GM18867 (cell line): Measurements from ENCODE around the gene DEF6.

Experiments
- ATAC-seq: cut with Tn5 transposase; IDR thresholded peaks from one replicate; pipeline ENCODE4 v1.9.1; 2021; ENCODE audit warnings: mild to moderate bottlenecking, moderate library complexity; ENCODE audit not compliant: unreplicated experiment

DEF6 gene, protein sequence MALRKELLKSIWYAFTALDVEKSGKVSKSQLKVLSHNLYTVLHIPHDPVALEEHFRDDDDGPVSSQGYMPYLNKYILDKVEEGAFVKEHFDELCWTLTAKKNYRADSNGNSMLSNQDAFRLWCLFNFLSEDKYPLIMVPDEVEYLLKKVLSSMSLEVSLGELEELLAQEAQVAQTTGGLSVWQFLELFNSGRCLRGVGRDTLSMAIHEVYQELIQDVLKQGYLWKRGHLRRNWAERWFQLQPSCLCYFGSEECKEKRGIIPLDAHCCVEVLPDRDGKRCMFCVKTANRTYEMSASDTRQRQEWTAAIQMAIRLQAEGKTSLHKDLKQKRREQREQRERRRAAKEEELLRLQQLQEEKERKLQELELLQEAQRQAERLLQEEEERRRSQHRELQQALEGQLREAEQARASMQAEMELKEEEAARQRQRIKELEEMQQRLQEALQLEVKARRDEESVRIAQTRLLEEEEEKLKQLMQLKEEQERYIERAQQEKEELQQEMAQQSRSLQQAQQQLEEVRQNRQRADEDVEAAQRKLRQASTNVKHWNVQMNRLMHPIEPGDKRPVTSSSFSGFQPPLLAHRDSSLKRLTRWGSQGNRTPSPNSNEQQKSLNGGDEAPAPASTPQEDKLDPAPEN

DNA sequence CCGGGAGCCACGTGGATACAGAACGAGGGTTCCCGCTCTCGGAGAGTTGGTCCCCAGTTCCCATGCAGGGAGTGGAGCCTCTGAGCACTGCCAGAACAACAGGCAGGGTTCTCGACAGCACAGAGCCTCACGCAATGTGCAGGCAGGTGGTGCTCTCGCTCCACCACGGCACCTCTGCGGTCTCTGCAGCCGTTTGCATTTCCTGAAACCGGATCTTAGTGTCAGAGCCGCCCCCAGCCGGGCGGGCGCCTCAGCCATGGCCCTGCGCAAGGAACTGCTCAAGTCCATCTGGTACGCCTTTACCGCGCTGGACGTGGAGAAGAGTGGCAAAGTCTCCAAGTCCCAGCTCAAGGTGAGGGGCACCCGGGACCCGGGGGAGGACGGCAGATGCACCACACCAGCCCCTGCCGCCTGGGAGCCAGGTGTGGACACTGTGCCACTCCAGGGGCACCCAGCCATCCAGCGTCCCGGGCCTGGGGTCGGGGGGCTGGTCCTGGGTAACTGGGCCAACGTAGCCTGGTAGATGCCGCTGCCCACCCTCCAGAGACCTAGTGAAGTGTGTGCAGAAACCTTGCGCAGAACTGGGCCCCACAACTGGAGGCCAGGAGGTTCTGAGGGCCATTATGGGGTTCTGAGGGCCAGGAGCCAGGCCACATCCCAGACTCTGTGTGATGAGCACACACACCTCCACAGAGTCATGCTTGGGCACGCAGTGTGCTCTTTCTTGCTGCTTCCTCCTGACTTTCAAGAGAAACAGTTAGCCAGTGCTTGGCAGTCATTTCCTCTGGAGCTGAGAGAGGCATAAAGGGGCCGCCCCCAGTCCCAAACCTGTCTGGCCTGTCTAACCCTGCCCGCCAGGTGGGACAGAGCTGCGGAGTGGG is at the start of gene DEF6:
TSS of gene DEF6 (plus strand) at position 218 of the 881 bp plus-strand sequence. CDS start at position 257, 39 bp downstream.
- peak; percentile 77 for ATAC-seq

DNA sequence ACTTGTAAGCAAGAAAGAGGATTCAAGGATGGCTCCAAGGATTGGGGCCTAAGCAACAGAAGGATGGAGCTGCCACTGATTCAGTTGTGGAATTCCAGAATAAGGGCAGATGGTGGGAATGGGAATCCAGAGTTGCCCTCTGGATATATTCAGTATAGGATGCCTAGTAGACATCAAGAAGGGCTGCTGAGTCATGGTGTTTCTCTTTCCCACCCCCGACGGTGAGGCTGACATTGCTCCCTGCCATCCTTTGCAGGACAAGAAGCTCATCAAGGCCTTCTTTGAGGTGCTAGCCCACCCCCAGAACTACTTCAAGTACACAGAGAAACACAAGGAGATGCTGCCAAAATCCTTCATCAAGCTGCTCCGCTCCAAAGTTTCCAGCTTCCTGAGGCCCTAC is 49.3 kb upstream of the DEF6 start:
- no peak for ATAC-seq

DNA sequence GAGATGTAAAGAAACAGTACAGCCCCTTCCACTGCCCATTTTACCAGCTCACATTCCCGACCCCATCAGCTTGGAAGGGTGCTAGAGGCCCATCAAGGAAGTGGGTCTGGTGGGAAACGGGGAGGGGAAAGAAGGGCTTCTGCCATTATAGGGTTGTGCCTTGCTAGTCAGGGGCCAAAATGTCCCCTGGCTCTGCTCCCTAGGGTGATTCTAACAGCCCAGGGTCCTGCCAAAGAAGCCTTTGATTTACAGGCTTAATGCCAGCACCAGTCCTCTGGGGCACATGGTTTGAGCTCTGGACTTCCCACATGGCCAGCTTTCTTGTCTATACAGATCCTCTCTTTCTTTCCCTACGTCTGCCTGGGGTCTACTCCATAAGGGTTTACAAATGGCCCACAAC is 48.7 kb upstream of the DEF6 start:
- ATAC-seq: no peak

DNA sequence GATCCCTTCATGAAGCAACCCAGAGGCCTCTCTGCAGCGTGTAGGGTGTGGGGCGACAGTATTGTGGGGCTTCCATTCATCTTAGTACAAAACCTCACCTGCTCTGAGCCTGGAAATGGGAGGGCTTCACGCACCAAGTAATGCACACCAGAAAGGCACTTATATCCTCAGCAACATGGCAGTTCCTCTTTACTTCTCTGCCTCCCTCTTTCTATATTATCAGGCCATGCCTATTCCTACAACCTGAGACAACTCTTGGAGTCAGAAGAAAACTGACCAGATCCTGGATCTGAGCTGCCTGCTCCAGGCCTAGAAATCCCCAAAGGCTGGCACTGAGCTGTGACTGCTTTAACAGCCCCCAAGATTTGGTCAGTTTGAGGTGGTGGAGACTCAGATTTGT is 45.7 kb upstream of the DEF6 start:
- no peak for ATAC-seq

DNA sequence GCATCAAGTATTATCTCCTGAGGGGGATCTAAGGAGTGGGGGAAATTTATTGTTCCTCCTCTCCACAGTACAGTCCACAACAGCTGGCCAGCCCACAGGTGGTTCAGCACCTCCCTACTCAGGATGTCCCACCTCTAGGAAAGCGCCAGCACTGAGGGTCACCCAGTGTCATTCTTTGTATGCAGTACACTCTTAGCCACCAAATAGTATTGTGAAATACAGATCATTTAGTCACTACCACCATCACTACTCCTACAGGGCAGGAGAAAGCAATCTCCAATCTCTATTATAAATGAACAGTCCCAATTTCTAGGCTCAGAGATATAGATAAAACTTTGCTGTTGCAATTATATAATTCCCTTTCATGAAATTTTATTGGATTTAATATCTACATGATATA is 44.4 kb upstream of the DEF6 start:
- no peak for ATAC-seq

DNA sequence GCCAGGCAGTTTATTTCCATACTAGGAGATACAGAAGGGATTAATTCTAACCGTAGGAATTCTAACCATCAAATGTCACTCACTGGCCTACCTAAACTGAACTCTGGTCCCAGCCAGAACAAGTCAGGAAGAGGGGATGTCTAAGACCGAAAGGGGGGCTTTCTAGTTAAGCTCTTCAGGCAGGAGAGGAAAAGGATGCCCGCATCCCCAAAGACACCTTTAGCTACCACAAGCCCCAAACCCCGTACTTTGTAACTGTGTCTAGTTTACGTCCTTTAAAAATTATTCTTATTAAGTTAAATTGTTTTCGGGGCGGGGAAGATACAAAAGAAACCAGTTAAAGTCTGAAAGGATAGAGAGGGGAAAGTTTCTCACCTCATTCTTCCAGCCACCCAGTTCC is 39.3 kb upstream of the DEF6 start:
- ATAC-seq: no peak

DNA sequence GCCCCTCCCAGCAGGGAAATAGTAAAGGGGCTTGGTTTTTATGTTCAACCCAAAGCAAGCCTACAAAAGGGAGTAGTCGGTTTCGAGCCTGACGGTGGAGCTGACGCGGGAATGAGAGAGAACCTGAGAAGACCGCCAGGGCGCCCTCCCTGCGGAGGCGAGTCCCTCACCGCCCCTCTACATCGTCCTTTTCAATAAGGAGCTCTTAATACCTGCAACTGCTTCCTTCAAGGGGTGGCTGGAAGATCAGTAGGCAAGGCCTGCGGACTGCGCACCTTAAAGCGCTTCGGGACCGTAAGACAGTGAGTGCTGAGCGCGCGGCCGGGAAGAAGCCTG is 38.8 kb upstream of the DEF6 start:
- no peak for ATAC-seq

DNA sequence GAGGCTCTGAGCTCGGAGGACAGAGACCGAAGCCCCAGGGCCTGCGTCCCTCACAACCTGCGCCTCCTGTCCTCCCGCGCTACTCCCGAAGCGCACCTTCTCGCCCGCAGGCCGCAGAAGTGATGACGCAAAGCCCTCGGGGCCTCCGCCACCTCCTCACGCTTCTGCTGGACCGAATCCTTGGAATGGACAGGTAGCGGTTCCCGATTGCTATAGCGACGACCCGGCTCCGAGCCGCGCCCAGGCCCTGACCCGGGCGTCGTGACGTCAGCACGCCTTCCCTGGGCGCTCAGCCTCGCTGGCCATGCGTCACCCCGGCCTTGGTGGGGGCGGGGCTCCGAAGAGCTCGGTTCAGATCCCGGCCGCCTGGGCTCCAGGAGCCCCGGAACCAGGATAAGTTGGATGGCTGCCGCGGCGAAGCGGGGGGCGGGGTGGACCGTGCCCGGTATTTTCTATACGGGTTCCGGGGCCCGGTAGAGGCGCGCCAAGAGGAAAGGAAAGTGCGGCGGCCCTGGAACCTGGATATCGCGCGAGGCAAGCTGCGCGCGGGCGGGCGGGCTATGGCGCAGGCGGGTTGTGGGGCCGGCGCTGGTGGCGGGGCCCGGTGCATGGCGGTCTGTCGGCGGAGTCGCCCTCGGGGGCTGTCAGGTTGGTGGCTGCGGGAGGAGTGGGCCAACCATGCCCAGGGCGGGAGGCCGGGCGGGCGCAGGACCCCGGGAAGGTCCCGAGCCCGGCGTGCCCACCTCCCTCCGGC is 38.2 kb upstream of the DEF6 start, which contains the start of gene ZNF76:
TSS of gene ZNF76 (plus strand) at position 542 of the 754 bp plus-strand sequence. CDS start 21,417 bp downstream, outside the sequence.
- ATAC-seq: peak; percentile 89

DNA sequence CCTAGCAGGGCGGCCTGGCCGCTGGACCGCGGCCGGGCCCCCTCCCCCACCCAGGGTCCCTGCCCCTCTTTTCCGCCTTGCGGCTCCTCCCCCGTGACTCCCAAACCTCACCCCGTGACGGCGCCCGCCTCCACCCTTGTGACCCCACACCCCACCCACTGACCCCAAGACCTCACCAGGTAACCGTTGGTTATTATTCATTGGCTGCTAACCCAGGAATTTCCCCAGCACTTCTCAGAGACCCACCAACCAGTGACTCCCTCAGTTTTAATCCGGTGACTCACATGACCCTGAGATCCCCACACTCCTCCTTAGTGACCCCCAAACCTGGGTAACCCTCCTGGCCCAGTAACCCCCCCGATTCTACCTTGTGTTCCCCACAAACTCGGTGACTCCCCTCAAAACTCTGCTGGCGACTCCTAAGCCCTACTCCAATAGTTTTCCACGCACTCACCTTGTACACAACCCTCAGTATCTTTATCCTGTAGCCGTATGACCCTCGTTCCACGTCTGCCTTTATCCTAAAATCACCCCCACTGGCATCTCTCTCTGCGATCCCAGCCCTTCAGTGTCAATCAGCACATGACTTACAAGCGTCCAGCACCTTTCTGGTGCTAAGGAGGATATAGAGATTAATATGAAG is 37.5 kb upstream of the DEF6 start:
- peak; percentile 38 for ATAC-seq

DNA sequence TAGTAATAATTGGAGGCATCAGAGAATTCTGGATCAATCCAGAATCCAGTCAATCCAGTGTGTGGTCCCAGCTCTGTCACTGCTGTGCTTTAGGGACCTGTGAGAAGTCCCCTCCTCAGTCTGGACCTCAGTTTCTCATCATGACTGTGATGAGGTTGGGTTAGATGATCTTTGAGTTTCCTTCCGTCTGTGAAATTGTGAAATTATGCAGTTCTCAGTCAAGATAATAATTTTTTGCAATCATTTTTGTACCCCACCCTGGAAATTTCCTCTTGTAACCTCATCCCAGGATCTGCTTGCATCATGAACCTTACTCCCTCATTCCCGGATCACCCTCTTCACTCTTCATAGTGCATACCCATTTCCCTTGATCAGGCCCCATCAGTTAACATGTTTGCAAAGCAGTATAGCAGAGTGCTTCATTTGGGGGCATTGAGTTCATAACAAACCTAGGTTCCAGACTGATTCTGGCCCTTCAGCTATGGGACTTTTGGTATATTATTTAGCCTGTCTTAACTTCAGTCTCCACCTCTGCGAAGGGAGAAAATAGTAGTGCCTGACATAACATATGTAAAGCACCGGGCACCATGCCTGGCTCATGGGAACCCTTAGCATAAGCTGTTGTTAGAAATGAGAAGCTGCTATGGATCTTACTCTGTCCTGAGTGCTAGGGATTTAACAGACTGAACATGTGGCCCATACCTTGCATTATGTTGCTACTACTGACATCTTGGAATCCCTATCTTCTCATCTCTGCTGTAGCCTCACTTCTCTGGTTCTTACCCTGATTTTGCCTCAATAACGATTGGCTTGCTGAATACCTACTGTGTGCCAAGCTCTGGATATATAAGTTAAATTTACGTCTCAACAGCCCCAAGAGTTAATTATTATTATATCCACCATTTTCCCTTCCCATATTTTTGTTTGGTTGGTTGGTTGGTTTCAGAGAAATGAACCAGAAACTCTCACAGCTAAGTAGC is 36.7 kb upstream of the DEF6 start:
- no peak for ATAC-seq

DNA sequence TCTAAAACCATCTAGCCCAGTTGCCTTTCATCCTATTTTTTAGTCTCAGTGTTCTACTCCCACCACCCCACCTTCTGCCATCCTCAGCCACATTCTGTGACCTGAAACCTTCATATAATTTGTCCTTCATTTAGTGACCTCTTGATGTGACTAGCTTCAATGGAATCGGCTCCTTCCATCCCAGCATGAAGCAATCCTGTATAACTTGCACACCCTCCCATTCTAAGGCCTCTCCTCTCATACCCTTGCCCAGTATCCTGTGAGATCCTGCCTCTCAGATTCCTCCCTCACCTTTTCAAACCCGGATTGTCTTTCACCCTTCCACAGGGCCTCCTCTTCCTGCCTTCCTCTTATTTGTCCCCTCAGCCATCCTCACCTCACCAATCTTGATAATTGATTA is 35.0 kb upstream of the DEF6 start:
- ATAC-seq: no peak

DNA sequence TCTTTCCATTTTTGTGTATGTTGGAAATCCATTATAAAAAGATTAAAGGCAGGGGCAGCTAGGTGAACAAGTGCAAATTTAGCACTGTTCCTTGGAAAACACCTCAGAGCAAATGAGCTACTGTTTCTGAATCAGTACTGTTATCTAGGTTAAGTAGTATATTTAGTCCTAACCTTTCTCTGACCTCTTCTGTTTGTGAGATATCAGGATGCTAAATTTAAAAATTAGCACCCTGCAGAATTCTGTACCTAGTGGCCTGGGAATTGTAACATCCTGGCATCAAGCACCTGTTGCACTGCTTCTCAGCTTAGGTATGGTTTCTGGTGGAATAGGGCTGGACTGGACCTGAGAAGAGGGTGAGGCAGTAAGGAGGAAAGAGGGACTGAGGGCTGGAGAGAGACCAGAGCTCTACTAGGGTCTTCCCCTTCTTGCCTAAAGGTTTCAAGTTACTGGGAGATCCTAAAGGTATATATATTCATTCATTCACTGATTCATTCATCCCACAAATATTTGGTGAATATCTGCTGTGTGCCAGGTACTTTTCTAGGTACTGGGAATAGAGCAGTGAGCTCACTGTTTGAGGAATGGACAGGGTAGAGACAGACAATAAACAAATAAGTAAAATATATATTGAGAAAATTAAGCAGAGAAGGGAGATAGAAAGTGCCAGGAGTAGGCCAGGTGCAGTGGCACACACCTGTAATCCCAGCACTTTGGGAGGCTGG is 32.9 kb upstream of the DEF6 start:
- ATAC-seq: no peak

DNA sequence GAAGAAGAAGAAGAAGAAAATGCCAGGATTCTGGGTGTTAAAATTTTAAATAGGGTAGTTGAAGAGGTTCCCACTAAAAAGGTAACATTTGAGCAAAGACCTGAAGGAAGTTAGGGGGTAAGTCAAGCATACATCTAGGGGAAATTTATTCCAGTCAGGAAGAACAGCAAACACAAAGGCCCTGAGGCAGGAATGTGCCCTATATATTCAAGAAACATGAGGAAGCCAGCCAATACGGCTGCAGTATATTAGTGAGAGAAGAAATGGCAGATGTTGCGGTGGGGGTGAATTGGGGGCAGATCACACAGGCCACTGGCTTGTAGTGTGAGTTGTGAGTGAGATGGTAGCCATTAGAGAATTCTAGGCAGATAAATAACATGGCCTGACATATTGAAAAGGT is 32.1 kb upstream of the DEF6 start:
- no peak for ATAC-seq

DNA sequence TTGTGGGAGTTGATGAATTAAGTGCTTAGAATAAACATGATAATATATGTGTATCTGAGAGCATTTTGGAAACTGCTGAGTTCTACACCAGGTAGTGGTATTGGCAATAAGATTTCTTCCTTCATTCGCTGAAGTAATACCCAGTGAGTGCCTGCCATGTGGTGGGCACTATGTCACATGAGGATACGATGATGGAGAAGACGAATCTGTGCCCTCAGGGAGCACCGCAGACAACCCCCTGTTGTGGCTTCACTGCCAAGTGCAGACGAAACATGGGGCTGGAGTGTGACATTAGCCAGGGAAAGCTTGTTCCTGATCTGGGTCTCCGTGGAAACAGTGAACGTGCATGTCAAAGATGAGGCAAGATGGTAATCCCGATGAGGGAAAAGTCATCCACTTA is 30.2 kb upstream of the DEF6 start:
- no peak for ATAC-seq

DNA sequence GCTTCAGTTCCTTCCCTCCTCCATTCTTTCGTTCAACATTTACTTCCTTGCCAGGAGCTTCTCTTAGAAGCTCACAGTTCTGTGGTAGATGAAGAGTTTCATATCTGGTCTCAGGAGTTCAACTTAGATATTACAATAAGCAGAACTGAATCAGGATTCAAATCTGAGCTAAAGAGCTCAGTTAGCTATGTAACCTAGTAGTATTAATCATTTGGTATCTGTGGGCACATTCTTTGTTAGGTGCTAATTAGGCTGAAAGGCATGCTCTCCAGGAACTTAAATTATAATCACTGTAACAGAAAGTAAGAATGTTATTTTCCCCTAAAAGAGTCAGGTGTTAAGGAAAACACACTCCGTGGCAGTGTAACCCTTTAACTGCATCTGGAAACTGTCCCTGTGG is 29.7 kb upstream of the DEF6 start:
- no peak for ATAC-seq

DNA sequence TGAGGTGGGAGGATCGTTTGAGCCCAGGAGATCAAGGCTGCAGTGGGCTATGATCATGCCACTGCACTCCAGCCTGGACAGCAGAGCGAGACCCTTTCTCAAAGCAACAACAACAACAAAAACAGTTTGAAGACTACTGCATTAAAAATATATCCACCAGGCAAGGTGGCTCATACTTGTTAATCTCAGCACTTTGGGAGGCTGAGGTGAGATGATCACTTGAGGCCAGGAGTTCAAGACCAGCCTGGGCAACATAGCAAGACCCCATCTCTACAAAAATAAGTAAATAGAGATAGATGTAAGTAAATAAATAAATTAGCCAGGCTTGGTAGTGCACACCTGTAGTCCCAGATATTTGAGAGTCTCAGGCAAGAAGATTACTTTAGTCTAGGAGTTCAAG is 25.6 kb upstream of the DEF6 start:
- ATAC-seq: no peak

DNA sequence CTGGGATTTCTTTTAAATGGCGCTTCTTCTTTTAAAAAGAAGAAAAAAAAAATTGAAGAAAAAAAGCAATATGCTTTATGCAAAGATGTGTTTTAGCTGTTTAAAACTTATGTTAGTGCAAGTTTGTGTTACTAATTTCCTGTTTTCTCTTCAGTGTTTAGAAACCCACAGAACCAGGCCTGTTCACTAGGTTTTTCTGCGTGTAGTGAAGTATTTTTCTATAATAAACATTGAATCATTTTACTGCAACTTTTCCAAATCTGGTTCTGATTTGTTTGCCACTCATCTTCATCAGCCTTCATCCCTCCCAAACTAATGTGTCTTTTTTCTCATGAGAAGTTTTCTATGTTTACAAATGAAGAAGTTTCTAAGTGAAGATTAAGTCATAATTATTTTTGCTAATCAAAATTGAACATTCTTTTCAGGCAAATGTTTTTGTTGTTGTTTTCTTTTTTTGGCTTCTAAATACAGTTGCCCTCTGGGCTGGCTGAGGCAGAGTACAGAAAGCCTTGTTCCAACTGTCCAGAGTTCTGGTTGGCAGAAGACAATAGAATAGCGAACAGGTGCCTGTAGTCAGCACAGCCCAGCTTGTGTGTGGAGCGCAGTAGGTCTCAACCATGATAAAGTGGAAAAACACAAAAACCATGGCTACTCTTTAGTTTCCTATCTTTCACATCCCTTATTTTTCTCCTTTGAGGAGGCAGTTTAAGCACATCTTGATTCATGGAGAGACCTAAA is 23.6 kb upstream of the DEF6 start:
- ATAC-seq: no peak

DNA sequence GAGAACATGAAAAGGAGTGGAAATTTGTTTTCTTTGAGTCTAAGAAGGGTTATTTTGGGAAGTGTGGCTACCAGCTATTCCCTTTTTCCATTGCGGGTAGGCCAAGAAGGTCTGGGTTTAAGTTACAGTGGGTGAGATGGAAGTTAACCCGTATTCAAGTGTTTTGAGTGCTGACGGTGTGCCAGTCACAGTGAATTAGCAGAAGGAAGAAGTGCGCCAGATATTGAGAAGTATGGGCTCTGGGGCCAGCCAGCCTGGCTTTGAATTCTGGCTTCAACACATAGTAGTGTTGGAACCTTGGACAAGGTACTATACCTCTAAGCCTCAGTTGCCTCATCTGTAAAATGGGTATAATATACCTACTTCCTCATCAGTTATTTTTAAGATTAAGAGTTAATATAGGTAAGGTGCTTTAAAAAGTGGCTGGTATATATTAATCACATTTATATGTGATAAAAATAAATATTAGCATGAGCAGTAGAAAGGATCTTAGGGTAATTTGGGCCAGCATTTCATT is 21.8 kb upstream of the DEF6 start:
- no peak for ATAC-seq
